Measurements from ENCODE around the gene SLC25A43. TPM values are rescaled to one million over a fixed set of nuclear protein-coding genes. Genes with fewer than 3 reads are reported as not detected.

The SLC25A43 gene
- total and polyA plus RNA-seq, 4 donors: 1.9 to 13.3 (median 4.8) TPM

DNA sequence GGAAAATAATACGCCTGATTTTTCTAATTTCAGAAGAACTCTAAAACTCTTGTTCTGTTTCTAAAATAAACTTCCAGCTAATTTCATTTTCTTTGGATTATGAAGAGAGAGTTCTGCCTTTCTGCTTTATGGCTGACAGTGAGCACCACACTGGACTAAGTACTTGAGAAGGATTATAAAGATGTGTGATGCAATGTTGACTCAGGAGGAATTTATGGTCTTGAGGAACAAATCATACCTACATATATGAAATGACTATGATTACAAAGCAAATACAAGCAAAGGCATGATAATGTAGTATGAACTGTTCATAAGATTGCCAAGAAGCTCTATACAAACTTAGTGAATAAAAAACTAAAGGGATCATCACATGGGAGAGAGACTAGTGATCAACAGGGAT, 56.1 kb downstream of the SLC25A43 start:
- no peak overlapping the region for H3K27ac ChIP-seq (ENCODE audit: low read depth, low read length)
- no peaks in the 10 kb centered on the region for H3K36me3 ChIP-seq (ENCODE audit: control insufficient read depth, insufficient read depth, low read length)
- DNase-seq (ENCODE audit: low read depth in 4 of 6, low spot score in 6 of 6): no peak
- H3K4me3 ChIP-seq (ENCODE audit: low read depth, low read length): no peak overlapping the region
- no peaks in the 10 kb centered on the region for H3K27me3 ChIP-seq (ENCODE audit: control insufficient read depth, insufficient read depth, low read length)
- H3K4me1 ChIP-seq (ENCODE audit: control insufficient read depth, insufficient read depth, low read length): no peaks in the 10 kb centered on the region
- H3K9me3 ChIP-seq (ENCODE audit: control insufficient read depth, insufficient read depth, low read length): no peaks in the 10 kb centered on the region
- no CpG with 5 or more reads among the region's 1 CpG for WGBS (ENCODE audit: insufficient coverage)

- Histone ChIP-seq H3K9me3 (ENCODE audit: control insufficient read depth, insufficient read depth, low read length) (no peaks in the 10 kb centered on the region), H3K36me3 (ENCODE audit: control insufficient read depth, insufficient read depth, low read length) (no peaks in the 10 kb centered on the region), H3K4me3 (ENCODE audit: low read depth, low read length) (no peak overlapping the region), H3K4me1 (ENCODE audit: control insufficient read depth, insufficient read depth, low read length) (no peaks in the 10 kb centered on the region), H3K27me3 (ENCODE audit: control insufficient read depth, insufficient read depth, low read length) (no peaks in the 10 kb centered on the region), H3K27ac (ENCODE audit: low read depth, low read length) (no peak overlapping the region)
- no peak for DNase-seq (ENCODE audit: low read depth in 4 of 6, low spot score in 6 of 6)
- no CpG with 5 or more reads among the region's 4 CpGs for WGBS (ENCODE audit: insufficient coverage)
These were observed 60.0 kb downstream of the SLC25A43 start for GRCh38 chrX:119459181-119459580.

DNA sequence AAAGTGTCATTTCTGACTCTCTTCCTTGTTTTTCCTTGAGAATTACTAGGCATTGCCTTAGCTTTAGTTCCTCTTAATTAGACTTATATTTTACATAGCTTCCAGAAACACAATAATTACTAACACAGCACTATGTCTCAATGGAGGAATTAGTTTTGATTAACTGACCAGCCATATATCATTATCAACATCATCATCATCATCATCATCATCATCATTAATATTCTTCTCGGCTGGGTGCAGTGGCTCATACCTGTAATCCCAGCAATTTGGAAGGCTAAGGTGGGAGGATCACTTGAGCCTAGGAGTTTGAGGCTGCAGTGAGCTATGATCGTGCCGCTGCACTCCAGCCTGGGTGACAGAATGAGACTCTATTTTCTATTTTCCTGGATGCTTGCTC, 66.4 kb downstream of the SLC25A43 start:
- H3K27ac ChIP-seq (ENCODE audit: low read depth, low read length): no peak overlapping the region
- no peaks in the 10 kb centered on the region for H3K27me3 ChIP-seq (ENCODE audit: control insufficient read depth, insufficient read depth, low read length)
- no peaks in the 10 kb centered on the region for H3K36me3 ChIP-seq (ENCODE audit: control insufficient read depth, insufficient read depth, low read length)
- no peaks in the 10 kb centered on the region for H3K4me1 ChIP-seq (ENCODE audit: control insufficient read depth, insufficient read depth, low read length)
- no CpG with 5 or more reads among the region's 3 CpGs for WGBS (ENCODE audit: insufficient coverage)
- no peak for DNase-seq (ENCODE audit: low read depth in 4 of 6, low spot score in 6 of 6)
- H3K4me3 ChIP-seq (ENCODE audit: low read depth, low read length): no peak overlapping the region
- no peaks in the 10 kb centered on the region for H3K9me3 ChIP-seq (ENCODE audit: control insufficient read depth, insufficient read depth, low read length)

DNA sequence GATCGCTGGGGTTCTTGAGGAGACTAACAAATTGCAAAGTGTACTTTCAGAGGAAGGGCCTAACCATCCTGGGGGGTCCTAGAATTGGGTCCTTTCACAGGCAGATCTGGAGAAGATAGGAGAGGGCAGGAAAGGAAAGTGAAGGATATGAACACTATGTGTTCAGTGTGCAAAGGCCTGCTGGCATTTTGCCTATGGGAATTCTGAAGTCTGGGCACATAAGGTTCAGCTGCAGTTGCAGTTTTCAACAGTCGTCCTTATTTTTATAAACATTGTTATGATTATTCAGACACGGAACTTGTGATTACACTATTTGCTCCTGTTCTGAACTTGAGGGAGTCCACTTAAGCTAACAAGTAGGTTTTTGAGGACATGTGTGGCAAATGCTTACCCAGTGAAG, 67.8 kb downstream of the SLC25A43 start:
- peaks cover 2% of the 10 kb centered on the region for H3K36me3 ChIP-seq (ENCODE audit: control insufficient read depth, insufficient read depth, low read length)
- WGBS (ENCODE audit: insufficient coverage): 100% methylated on average over 1 of the region's 3 CpGs
- H3K27ac ChIP-seq (ENCODE audit: low read depth, low read length): no peak overlapping the region
- H3K4me3 ChIP-seq (ENCODE audit: low read depth, low read length): no peak overlapping the region
- no peaks in the 10 kb centered on the region for H3K4me1 ChIP-seq (ENCODE audit: control insufficient read depth, insufficient read depth, low read length)
- no peaks in the 10 kb centered on the region for H3K27me3 ChIP-seq (ENCODE audit: control insufficient read depth, insufficient read depth, low read length)
- H3K9me3 ChIP-seq (ENCODE audit: control insufficient read depth, insufficient read depth, low read length): no peaks in the 10 kb centered on the region
- no peak for DNase-seq (ENCODE audit: low read depth in 4 of 6, low spot score in 6 of 6)

- Histone ChIP-seq H3K4me1 (ENCODE audit: control insufficient read depth, insufficient read depth, low read length) (no peaks in the 10 kb centered on the region), H3K4me3 (ENCODE audit: low read depth, low read length) (no peak overlapping the region), H3K9me3 (ENCODE audit: control insufficient read depth, insufficient read depth, low read length) (no peaks in the 10 kb centered on the region), H3K36me3 (ENCODE audit: control insufficient read depth, insufficient read depth, low read length) (peaks cover 2% of the 10 kb centered on the region), H3K27me3 (ENCODE audit: control insufficient read depth, insufficient read depth, low read length) (no peaks in the 10 kb centered on the region), H3K27ac (ENCODE audit: low read depth, low read length) (no peak overlapping the region)
- WGBS (ENCODE audit: insufficient coverage): 70% methylated on average over 5 of the region's 6 CpGs
- no peak for DNase-seq (ENCODE audit: low read depth in 4 of 6, low spot score in 6 of 6)
These were observed 68.3 kb downstream of the SLC25A43 start for GRCh38 chrX:119467433-119467832.

GRCh38 chrX:119467842-119468550, 68.9 kb downstream of the SLC25A43 start, which contains the start of gene SLC25A5:
TSS of gene SLC25A5 (plus strand) at chrX:119468444. CDS start at chrX:119468516, 72 bp downstream.
- no peaks in the 10 kb centered on the region for H3K9me3 ChIP-seq (ENCODE audit: control insufficient read depth, insufficient read depth, low read length)
- H3K4me3 ChIP-seq (ENCODE audit: low read depth, low read length): peak within 1 kb of the TSS; percentile 78
- H3K27me3 ChIP-seq (ENCODE audit: control insufficient read depth, insufficient read depth, low read length): no peaks in the 10 kb centered on the region
- peaks cover 2% of the 10 kb centered on the region for H3K36me3 ChIP-seq (ENCODE audit: control insufficient read depth, insufficient read depth, low read length)
- H3K27ac ChIP-seq (ENCODE audit: low read depth, low read length): peak within 1 kb of the TSS; percentile 88
- H3K4me1 ChIP-seq (ENCODE audit: control insufficient read depth, insufficient read depth, low read length): no peaks in the 10 kb centered on the region
- 34% methylated on average over 46 of the region's 46 CpGs for WGBS (ENCODE audit: insufficient coverage)
- peak in 5 of 6 donors; percentile 15 to 92 (median 64) for DNase-seq (ENCODE audit: low read depth in 4 of 6, low spot score in 6 of 6)

DNA sequence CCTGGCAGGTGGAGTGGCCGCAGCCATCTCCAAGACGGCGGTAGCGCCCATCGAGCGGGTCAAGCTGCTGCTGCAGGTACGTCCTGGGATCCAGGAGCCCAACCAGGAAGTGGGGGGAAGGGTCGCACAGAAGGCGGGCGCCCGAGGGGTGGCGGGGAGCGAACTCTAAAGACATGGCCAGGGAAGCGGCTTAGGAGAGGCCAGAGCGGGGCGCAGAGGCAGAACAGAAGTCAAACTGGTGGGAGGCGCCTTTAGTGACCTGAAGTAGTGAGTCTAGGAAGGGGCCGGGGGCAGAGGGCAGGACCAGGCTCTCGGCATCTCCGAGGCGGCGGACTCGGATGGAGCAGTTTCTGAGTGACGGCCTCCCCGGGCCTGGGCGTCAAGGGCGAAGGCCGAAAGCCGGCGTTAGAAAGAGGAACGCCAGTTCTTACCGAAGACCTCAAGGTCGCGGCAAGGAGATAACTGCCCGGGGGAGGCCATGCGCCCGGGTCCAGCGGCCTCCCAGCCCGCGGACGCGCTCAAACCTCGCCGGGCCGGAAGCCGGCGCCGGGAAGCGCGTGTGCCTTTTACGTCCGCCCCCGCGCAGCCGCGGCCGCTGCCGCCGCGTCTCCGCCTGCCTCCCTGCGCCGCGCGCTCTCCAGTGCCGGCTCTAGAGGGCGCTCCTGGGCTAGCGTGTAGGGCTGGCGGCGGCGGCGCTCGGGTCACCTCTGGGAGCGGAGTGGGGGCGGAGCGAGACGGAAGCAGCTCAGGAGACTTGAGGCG, 69.6 kb downstream of the SLC25A43 start:
- peak; percentile 33 to 93 (median 71) for DNase-seq (ENCODE audit: low read depth in 4 of 6, low spot score in 6 of 6)
- H3K36me3 ChIP-seq (ENCODE audit: control insufficient read depth, insufficient read depth, low read length): peaks cover 2% of the 10 kb centered on the region
- no peaks in the 10 kb centered on the region for H3K4me1 ChIP-seq (ENCODE audit: control insufficient read depth, insufficient read depth, low read length)
- H3K27ac ChIP-seq (ENCODE audit: low read depth, low read length): peak overlapping the region; percentile 88
- H3K4me3 ChIP-seq (ENCODE audit: low read depth, low read length): peak overlapping the region; percentile 78
- H3K9me3 ChIP-seq (ENCODE audit: control insufficient read depth, insufficient read depth, low read length): no peaks in the 10 kb centered on the region
- WGBS (ENCODE audit: insufficient coverage): 24% methylated on average over 78 of the region's 78 CpGs
- no peaks in the 10 kb centered on the region for H3K27me3 ChIP-seq (ENCODE audit: control insufficient read depth, insufficient read depth, low read length)

GRCh38 chrX:119469313-119469635, 70.1 kb downstream of the SLC25A43 start:
- peak overlapping the region; percentile 64 for H3K27ac ChIP-seq (ENCODE audit: low read depth, low read length)

DNA sequence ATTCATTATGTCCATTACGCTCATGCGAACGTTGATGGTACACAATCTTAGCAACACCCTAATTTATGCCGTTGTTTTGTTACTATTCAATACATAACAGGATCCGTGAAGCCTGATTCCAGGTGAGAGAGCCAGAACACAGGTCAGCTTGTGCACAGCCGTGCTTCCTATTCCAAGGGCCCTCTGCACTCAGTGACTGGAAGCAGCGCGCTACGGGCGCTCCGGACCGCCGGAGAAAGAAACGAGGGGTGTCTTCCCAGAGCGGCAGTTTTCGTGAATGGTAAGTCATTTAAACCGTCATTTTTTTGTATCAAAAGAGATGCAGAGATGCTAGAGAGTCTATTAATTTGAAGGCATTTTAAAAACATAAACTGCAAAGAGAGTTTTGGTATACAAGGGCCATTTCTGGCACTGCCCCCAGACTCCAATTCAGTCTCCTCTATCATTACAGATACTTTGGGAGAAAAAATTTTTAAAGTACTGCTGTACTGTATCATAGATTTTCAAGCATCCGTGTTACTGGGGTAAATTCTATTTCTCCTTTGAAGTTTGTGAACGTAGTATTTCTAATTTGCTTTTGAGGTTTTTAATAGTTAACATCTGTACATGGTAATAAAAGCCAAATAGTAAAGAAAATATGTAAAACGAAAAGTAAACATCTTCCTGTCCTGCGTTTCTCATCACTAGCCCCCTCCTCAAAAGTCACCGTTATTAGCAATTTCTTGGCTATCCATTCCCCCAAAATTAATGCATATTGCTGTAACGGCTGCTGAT, 75.7 kb downstream of the SLC25A43 start:
- Histone ChIP-seq H3K4me3 (ENCODE audit: low read depth, low read length) (no peak overlapping the region), H3K27ac (ENCODE audit: low read depth, low read length) (no peak overlapping the region), H3K36me3 (ENCODE audit: control insufficient read depth, insufficient read depth, low read length) (peaks cover 2% of the 10 kb centered on the region), H3K27me3 (ENCODE audit: control insufficient read depth, insufficient read depth, low read length) (no peaks in the 10 kb centered on the region), H3K4me1 (ENCODE audit: control insufficient read depth, insufficient read depth, low read length) (no peaks in the 10 kb centered on the region), H3K9me3 (ENCODE audit: control insufficient read depth, insufficient read depth, low read length) (no peaks in the 10 kb centered on the region)
- WGBS (ENCODE audit: insufficient coverage): 74% methylated on average over 19 of the region's 23 CpGs
- no peak for DNase-seq (ENCODE audit: low read depth in 4 of 6, low spot score in 6 of 6)

More at GRCh38 chrX:119469313-119469635, 70.1 kb downstream of the SLC25A43 start:
- Histone ChIP-seq H3K4me3 (ENCODE audit: low read depth, low read length) (peak overlapping the region; percentile 59), H3K9me3 (ENCODE audit: control insufficient read depth, insufficient read depth, low read length) (no peaks in the 10 kb centered on the region), H3K36me3 (ENCODE audit: control insufficient read depth, insufficient read depth, low read length) (peaks cover 2% of the 10 kb centered on the region), H3K4me1 (ENCODE audit: control insufficient read depth, insufficient read depth, low read length) (no peaks in the 10 kb centered on the region), H3K27me3 (ENCODE audit: control insufficient read depth, insufficient read depth, low read length) (no peaks in the 10 kb centered on the region)
- WGBS (ENCODE audit: insufficient coverage): 48% methylated on average over 6 of the region's 8 CpGs
- no peak for DNase-seq (ENCODE audit: low read depth in 4 of 6, low spot score in 6 of 6)
